DOHH2 (cell line): ENCODE measurements around the gene MYOZ3.

Experiments
- EZH2phosphoT487 ChIP-seq: fragments of 200-600 bp; sonication (generic); IDR thresholded peaks from 2 replicates; pipeline ENCODE4 v1.6.1; 2017; ENCODE audit warnings: borderline replicate concordance, mild to moderate bottlenecking, antibody characterized with exemption, low read length, moderate library complexity, mixed read lengths
- TF ChIP-seq, protein P1 (sequence below): fragments of 200-600 bp; sonication (generic); IDR thresholded peaks from one replicate; pipeline ENCODE4 v1.5.1; 2014; ENCODE audit warnings: antibody characterized with exemption, mild to moderate bottlenecking, low read depth, low read length; ENCODE audit not compliant: poor library complexity, severe bottlenecking

- TF ChIP-seq, protein P1, sequence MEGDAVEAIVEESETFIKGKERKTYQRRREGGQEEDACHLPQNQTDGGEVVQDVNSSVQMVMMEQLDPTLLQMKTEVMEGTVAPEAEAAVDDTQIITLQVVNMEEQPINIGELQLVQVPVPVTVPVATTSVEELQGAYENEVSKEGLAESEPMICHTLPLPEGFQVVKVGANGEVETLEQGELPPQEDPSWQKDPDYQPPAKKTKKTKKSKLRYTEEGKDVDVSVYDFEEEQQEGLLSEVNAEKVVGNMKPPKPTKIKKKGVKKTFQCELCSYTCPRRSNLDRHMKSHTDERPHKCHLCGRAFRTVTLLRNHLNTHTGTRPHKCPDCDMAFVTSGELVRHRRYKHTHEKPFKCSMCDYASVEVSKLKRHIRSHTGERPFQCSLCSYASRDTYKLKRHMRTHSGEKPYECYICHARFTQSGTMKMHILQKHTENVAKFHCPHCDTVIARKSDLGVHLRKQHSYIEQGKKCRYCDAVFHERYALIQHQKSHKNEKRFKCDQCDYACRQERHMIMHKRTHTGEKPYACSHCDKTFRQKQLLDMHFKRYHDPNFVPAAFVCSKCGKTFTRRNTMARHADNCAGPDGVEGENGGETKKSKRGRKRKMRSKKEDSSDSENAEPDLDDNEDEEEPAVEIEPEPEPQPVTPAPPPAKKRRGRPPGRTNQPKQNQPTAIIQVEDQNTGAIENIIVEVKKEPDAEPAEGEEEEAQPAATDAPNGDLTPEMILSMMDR = no peak
- TF ChIP-seq EZH2phosphoT487 = no peak
Observed at GRCh38 chr5:150644514-150644913, 16.5 kb upstream of the MYOZ3 start.
